AG09309 (cell line): ENCODE results near the gene MUC16.

Source experiments
- DNase-seq: peaks from one replicate; pipeline ENCODE4 v3.0.0-alpha.2; 2010; ENCODE audit warnings: low read depth
- H3K4me3 ChIP-seq: 2 replicates; pipeline ENCODE4 v1.5.1; 2011; ENCODE audit warnings: mild to moderate bottlenecking, low read depth, low read length, moderate library complexity; ENCODE audit not compliant: control insufficient read depth
- CTCF ChIP-seq: IDR thresholded peaks from 2 replicates; pipeline ENCODE4 v1.5.1; 2011; ENCODE audit warnings: mild to moderate bottlenecking, low read depth, low read length, inconsistent platforms; ENCODE audit not compliant: insufficient read depth, control insufficient read depth; ENCODE audit errors: missing control alignments

Gene MUC16

GRCh38 chr19:9010693-9011092, 484 bp upstream of the MUC16 start:
- no peak overlapping the region for H3K4me3 ChIP-seq

DNA sequence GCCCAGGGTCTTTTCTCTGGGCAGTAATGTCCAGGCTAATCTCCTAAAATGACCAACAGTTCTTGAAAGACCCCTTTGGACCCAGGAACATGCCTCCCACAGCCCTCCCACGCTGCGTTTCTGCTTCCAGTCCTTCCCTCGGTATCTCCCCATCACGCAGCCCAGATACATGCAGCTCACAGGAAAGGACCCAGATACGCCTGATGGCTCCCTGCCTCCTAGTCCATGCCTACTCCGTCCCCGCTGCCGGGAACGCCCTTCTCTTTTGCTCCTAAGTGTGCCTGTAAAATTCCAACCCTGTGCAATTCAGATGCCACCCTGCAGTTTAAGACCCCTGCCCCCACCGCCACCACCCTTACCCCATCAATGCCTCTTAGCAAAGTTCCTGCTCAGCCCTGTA, 778 bp downstream of the MUC16 start:
- no peak overlapping the region for H3K4me3 ChIP-seq

More at GRCh38 chr19:9010693-9011092, 484 bp upstream of the MUC16 start:
- TF ChIP-seq CTCF = no peak
- DNase-seq = no peak

GRCh38 chr19:9008667-9009066, 1.5 kb downstream of the MUC16 start:
- no peak overlapping the region for H3K4me3 ChIP-seq
- TF ChIP-seq CTCF = no peak
- no peak for DNase-seq

More for the DNA sequence above, 778 bp downstream of the MUC16 start:
- no peak for DNase-seq
- no peak for TF ChIP-seq CTCF

DNA sequence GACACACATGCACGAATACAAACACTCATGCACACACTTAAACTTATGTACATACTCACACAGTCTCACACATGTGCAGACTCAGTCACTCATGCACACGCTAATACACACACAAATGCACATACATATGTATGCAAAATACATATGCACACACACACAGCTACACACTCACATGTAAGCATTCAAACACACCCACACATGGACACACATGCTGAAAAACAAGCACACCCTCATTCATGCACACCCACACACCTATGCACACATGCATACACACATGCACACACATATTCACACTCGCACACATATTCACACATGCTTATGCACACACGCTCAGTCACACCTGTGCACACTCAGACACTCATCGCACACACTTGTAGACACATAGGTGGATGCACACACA, 9.3 kb downstream of the MUC16 start:
- no peak overlapping the region for H3K4me3 ChIP-seq
- DNase-seq = no peak
- no peak for TF ChIP-seq CTCF

GRCh38 chr19:8988204-8988603, 22.0 kb downstream of the MUC16 start:
- no peak for DNase-seq
- no peak for TF ChIP-seq CTCF
- H3K4me3 ChIP-seq = no peak overlapping the region

DNA sequence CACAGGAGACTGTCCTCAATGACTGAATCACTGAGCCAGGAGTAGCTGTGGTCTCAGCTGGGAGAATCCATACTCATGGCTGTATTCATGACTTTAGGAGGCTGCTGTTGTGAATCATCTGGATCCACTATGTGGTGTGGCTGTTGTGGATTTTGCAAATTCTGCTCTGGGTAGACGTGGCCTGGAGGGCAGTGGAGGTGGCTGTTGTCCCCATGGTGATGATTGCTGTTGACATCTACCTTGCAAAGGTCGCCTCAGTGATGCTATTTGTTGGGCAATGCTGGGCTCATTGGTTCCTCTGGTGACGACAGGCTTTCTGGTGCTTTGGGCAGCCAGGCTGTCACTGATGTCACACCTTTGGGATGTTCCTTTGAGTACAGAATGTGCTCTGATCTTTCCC, 23.9 kb downstream of the MUC16 start:
- DNase-seq = no peak
- no peak overlapping the region for H3K4me3 ChIP-seq
- TF ChIP-seq CTCF = no peak

DNA sequence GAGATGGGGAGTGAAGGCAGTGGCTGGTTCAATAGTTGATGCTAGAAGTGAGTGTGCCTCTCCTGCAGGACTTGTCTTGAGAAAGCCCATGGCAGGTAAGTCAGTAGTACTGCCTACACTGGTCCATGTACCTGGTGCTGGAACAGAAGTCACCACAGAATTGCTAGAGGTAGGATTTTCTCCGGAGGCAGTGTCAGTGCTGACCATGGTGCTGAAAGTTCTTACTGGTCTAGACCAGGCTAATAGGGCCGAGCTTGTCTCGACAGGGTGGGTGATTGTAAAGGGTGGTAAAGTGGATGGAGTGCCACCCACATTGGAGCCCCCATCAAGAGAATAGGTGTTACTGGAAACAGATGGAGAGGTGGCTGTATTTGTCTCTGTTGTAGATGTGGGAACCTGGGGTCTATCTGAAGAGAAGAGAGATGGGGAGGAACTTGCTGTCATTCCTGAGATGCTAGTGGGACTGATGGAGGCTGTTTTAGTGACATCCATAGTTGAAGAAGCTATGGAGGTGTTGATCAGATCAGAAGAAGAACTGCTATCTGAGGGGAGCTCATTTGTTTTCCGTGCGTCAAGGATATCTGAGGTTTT, 36.6 kb downstream of the MUC16 start:
- no peak for TF ChIP-seq CTCF
- H3K4me3 ChIP-seq = no peak overlapping the region
- DNase-seq = no peak
